Panc1 (cell line): ENCODE data around the gene SRSF3.

Experiments
- POLR2AphosphoS5 ChIP-seq: IDR thresholded peaks from 2 replicates; pipeline ENCODE4 v1.6.1; 2012; ENCODE audit warnings: mild to moderate bottlenecking, low read depth, low read length, moderate library complexity
- SIN3A ChIP-seq: IDR thresholded peaks from 2 replicates; pipeline ENCODE4 v1.6.1; 2012; ENCODE audit warnings: low read depth, mild to moderate bottlenecking, low read length, moderate library complexity, borderline replicate concordance; ENCODE audit not compliant: insufficient read depth
- TCF7L2 ChIP-seq: IDR thresholded peaks from 2 replicates; pipeline ENCODE4 v1.6.1; 2011; ENCODE audit warnings: mild to moderate bottlenecking, low read depth, low read length, inconsistent platforms
- TF ChIP-seq, protein P1 (sequence below): fragments of 450-650 bp; IDR thresholded peaks from 2 replicates; pipeline ENCODE4 v1.5.1; 2017; ENCODE audit warnings: mild to moderate bottlenecking

DNA sequence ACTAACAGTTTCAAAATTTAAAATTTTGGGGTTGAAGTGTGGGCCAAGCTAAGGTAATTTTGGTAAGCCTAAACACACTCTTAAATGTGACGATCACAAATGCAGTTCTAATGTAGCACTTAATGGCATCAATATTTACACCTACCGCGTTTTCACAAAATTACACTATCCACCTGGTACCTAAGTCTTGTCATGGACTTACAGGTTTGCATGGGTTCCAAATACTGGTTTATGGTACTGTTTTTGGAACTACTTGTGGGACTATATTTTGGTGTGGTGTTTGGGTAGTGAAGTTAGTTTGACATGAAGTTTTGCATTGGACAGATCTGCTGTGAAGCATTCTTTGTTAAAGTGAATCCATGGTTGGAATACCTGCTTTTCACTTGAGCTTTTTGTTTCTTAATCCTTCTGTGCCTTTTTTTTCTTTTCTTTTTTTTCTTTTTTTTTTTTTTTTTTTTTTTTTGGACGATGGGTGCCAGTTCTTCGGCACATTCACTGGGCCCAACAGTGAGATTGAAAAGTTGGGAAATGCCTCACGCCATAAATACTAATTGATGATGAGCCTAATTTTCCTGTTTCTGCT lies 6.5 kb downstream of the SRSF3 start:
- TF ChIP-seq, protein P1, sequence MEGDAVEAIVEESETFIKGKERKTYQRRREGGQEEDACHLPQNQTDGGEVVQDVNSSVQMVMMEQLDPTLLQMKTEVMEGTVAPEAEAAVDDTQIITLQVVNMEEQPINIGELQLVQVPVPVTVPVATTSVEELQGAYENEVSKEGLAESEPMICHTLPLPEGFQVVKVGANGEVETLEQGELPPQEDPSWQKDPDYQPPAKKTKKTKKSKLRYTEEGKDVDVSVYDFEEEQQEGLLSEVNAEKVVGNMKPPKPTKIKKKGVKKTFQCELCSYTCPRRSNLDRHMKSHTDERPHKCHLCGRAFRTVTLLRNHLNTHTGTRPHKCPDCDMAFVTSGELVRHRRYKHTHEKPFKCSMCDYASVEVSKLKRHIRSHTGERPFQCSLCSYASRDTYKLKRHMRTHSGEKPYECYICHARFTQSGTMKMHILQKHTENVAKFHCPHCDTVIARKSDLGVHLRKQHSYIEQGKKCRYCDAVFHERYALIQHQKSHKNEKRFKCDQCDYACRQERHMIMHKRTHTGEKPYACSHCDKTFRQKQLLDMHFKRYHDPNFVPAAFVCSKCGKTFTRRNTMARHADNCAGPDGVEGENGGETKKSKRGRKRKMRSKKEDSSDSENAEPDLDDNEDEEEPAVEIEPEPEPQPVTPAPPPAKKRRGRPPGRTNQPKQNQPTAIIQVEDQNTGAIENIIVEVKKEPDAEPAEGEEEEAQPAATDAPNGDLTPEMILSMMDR, result no peak
- TF ChIP-seq POLR2AphosphoS5 (no peak), SIN3A (no peak), TCF7L2 (no peak)
